GM18873 (cell line): ENCODE measurements around the gene MICU1.

Source experiments
- ATAC-seq: cut with Tn5 transposase; IDR thresholded peaks from one replicate; pipeline ENCODE4 v1.9.1; 2021; ENCODE audit warnings: mild to moderate bottlenecking, moderate library complexity, moderate number of reproducible peaks; ENCODE audit not compliant: unreplicated experiment, low FRiP score

MICU1 gene

DNA sequence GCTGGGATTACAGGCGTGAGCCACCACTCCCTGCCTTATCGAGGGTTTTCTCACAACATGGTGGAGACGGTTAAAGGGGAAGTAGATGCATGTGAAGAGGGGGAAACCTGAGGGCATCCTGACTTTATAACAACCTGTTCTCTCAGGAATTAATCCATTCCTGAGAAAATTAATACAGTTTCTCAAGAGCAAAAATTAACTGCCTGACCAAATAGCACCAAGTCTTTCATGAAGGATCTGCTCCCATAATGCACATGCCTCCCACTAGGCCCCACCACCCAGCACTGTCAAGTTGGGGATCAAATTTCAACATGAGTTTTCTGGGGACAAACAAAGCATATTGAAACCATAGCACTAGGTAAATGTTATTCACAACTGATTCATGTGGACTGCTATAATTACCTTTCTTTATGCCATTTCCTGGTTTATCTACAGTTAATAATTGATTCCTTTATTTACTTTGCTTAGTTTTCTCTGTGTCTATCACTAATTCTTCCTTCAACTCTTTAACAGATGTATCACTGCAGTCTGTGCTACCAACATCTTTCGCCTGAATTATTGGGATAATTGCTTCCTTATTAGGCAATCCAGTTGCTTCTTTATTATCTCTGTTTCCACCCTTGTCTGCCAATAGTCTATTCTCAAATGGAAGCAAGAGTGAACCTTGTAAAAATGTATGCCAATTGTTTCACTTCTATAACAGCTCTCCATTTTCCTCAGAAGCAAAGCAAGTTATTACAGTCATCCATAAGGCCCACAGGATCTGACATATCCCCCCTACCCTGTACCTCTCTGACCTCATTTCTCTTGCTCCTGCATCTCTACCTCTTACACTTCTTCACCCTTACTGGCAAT lies 12.9 kb upstream of the MICU1 start:
- no peak for ATAC-seq

DNA sequence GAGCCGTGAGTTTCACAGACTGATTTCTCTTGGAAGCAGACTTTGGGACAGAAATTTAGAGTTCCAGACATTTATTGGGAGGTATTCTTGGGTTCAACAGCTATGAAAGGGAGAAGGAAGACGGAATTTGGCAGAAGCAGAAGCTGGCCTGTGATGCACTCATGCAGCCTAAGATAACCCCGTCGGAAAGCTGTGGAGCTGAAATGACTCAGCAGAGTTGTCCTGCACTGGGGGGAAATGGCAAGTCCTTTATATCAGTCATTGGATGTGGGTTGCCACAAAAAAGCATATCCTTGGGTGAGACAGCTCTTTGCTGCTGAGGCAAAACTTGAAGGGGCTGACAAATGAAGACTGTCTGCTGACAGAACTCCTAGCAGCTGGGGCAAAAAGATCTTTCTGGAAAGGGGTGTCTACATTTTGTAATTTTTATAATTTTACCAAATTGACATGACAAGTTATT lies 11.5 kb upstream of the MICU1 start:
- no peak for ATAC-seq

DNA sequence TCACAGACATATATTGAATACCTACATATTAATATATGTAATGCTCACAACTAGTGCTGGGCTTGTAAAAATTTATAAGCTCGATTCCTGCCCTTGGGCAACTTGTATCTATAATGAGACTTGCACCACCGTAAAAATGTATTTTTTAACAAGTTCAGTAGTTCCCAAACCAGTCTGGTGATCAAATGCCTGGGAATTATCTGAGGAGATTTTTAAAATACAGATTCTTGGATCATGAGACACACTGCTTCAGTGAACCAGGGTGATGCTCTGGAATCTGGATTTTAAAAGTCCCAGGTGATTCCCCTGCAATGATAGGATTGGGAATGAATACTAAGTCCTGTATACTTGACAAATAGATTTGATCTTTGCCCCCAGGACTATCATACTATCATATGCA lies 4.3 kb upstream of the MICU1 start:
- no peak for ATAC-seq

DNA sequence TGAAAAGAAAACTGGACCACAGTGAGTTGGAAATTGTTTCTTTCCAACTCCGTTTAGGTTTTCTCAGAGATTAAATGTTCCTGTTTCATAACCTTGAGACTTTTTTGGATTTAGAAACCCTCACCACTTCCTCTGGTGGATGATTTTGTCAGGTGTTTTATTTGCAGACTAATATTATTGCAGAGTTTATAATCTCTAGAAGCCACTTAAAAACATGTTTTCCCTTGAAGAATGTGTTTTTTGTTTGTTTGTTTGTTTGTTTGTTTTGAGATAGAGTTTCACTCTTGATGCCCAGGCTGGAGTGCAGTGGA lies 520 bp upstream of the MICU1 start:
- ATAC-seq: no peak

DNA sequence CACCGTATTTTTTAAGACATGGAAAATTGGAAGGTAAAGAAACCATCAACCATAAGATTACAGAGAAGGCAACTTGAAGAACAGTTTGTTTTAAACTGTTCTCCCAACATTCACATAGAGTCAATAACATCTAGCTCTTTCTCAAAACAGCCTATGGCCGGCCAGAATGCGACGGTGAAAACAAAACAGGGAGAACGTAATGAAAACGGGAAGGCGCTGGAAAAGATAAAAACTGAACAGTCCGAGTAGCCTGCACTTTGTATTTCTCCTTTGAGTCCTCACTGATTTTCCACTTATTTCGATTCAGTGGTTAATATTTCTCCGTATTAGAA lies 637 bp downstream of the MICU1 start:
- no peak for ATAC-seq

DNA sequence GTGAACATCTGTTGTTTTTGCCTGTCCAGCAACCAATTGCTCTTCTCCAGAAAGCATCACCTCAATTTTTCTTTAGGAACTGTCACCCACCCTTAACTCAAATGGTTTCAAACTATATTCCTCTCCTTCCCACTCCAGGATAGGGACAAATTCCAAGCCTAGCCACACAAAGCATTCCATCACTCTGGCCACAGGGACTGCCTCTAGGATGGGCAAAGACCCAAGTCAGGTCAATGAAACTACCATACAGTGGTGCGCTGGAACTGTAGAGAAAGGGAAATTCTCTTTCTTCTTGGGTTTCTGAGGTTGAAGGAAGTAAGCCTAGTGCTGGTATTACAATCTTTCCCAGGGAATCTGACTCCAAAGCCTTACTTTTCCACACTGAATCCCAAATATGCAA lies 3.6 kb downstream of the MICU1 start:
- ATAC-seq: no peak

DNA sequence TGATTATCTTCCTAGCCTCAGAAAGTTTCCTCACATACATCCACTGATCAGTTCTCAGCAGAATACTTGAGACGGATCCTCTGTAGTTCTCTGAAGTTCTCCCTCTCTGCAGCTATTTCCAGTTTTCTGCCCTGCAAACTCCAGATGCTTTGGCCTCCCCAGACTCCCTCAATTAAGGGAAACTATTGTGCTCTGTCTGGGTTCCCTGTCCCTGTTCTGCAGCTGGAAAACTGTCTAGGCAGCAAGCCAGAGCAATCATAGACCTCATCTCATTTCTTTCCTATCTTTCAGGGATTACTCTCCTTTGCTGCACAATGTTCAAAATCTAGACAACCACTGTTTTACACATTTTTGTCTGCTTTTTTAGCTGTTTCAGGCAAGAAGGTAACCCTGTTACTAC lies 9.2 kb downstream of the MICU1 start:
- no peak for ATAC-seq

DNA sequence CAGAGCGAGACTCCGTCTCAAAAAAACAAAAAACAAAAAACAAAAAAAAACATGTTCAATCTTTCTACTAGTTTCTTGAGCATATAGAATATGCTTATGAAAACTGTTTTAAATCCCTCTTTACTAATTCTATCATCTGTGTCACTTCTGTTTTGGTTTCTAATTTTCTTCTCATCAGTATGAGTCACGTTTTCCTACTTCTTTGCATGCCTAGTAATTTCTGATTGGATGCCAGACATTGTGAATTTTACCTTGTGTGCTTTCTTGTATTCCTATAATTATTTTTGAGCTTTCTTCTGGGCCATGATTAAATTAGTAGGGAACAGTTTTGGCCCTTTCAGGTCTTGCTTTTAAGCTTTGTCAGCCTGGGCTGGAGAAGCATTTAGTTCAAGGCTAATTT lies 9.9 kb downstream of the MICU1 start:
- ATAC-seq: no peak

DNA sequence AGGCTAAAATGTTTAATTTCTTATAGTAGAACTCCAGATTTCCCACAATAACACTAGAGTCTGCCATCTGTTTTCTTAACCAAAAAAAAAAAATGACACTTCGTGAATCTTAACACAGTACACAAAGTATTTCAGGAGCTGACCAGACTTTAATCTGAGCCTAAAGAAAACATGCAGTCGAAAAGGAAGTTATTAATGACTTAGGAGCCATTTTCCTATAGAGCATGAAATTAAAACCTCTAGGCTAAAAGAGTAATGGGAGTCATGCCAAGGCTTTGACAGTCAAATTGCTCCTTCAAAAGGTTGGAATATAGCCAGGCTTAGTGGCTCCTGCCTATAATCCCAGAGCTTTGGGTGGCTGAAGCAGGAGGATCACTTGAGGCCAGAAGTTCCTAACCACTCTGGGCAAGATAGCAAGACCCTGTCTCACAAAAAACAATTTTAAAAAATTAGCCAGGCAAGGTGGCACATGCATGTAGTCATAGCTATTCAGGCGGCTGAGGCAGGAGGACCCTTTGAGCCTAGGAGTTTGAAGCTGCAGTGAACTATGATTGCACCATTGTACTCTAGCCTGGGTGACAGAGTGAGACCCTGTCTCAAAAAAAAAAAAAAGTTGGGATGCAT lies 13.6 kb downstream of the MICU1 start:
- ATAC-seq: no peak

DNA sequence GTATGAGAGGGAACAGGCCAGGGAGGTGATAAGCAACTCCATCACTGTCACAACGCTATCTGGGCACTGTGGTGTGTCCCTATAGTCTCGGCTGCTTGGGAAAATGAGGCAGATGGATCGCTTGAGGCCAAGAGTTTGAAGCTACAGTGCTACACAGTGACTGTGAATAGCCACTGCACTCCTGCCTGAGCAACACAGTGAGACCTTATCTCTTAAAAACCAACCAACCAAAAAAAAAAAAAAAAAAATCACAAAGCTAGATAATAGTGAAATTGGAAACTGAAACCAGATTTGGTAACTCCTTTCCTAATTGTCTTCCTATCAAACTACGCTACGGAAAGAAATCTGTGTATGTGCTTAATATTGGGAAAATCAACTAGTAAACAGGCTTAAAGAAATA lies 14.1 kb downstream of the MICU1 start:
- ATAC-seq: no peak

DNA sequence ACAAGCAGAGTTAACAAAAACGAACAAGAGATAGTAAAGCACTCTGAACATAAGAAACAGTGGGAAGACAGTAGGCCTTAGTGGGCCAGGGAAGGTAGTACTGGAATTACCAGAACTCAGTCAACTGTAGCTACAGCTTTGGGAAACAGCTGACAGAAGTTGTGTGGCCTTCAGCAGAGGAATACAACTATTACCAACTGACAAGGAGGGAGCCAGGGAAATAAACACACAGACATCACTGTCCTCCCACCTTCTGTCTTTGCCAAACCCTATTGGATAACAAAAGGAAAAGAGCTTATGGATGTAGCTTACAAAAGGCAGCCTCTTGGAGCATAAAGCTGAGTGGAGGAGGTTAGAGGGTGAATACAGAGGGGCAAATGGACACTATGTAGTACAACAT lies 15.4 kb downstream of the MICU1 start:
- no peak for ATAC-seq

DNA sequence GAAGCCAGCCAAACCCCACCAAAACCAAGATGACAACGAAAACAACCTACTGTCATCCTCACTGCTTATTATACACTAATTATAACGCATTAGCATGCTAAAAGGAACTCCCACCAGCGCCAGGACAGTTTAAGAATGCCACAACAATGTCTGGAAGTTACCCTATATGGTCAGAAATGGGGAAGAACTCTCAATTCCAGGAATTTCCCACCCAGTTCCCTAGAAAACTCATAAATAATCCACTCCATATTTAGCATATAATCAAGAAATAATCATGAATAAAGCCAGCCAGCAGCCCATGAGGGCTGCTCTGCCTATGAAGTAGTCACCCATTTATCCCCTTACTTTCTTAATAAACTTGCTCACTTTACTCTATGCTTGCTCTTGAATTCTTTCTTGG lies 20.8 kb downstream of the MICU1 start:
- no peak for ATAC-seq

DNA sequence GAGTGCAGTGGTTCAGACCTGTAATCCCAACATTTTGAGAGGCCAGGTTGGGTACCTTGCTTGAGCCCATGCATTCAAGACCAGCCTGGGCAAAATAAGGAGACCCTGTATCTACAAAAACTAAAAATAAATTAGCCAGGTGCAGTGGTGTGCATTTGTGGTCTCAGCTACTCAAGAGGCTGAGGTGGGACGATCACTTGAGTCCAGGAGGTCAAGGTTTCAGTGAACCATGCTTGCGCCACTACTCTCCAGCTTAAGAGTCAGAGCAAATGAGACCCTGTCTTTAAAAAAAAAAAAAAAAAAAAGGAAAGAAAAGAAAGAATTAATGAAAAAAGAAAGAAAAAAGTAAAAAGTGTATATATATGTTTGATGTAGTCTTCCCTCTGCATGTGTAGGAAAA lies 24.7 kb downstream of the MICU1 start:
- no peak for ATAC-seq

DNA sequence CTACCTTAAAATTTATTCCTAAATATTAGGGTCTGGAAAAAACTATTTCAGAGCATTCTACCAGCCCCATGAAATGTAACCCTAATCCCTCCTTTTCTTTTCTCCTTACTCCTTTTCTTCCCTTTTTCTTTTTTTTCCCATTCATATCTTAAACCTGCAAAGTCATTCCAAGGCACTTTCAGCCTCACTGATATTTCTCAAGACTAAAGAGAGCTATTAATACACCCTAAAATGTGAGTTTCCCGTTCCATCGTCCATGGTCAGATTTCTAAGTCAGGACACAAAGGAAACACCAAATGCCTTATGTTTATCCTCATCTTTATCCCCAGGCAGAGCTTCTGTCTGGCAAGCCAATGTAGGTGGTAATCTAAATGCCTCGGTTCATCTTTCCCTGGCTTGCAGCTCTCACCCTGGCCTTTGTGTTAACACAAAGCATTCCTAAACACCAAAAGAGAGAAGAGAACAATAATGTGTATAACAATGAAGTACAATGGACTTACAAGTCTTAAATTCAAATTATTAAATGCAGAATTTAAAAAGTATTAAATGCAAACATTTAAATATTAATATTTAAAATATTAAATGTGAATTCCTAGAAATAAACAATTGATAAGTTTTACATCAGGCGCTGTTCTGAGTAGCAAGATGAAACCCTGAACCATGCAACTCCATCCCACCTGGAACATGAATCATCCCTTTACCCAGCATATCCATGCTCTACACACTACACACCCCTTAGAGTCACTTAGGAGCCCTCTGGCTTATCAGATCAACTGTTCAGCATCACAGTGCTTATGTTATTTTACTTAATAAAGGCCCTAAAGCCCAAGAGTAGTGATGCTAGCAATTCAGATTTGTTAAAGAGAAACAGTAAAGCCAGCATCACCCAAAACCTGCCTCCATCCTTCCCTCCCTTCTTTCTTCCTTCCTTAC lies 26.8 kb downstream of the MICU1 start:
- ATAC-seq: no peak

DNA sequence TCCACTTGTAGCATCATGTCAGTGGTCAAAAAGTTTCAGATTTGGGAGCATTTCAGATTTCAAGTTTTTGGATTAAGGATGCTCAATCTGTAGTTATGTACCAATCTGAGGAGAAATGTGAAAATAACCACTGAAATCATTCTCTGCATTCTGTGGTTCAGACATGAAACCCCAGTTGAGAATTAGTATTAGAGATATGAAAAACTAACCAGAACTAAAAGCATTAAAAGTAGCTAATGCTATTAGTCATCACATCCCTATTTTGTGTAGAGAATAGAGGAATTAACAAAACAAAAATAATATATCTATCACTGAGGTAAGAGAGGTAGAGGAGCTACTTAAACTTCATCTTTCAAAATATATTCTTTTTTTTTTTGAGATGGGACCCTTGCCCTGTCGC lies 28.0 kb downstream of the MICU1 start:
- ATAC-seq: no peak

DNA sequence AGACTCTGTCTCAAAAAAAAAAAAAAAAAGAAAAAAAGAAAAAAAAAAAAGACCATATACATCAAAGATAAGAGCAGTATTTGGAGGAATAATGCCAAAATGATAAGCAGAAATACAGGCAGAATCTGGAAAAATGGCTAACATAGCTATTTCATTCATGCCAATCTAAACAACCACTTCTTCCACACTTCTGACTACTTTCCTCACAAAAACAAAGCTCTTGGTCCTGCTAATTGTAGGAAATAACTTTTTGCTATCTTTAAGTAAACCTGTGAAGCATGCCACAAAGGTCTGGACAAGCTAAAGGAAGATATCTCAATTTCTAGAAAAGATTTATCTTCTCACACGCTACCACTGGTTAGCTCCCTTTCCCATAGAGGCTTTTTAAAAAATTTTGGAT lies 30.4 kb downstream of the MICU1 start:
- ATAC-seq: no peak

DNA sequence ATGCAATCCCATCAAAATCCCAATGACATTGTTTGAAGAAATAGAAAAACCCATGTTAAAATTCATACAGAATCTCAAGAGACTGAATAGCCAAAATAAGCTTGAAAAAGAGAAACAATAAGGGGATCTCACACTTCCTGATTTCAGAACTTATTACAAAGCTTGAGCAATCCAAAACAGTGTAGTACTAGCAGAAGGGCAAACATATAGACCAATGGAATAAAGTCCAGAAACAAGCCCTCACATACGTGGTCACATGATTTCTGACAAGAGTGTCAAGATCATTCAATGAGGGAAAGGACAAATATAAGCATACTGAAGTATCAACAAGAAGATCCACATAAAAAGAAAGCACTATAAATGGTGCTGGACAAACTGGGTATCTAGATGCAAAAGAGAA lies 31.9 kb downstream of the MICU1 start:
- ATAC-seq: no peak

DNA sequence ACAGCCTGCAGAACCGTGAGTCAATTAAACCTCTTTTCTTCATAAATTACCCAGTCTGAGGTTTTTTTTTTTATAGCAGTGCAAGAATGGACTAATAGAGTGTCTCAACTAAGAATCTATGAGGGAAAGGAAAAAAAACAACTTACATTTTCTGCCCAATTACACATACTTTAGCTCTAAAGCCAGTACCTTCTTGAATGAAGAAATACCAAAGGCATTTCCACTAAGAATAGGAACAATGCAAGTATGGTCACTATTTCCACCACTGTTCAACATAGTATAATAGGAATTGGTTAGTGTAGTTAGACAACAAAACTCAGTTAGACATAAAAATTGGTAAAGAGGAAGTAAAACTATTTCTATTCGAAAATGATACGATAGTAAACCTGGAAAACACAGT lies 37.6 kb downstream of the MICU1 start:
- no peak for ATAC-seq

DNA sequence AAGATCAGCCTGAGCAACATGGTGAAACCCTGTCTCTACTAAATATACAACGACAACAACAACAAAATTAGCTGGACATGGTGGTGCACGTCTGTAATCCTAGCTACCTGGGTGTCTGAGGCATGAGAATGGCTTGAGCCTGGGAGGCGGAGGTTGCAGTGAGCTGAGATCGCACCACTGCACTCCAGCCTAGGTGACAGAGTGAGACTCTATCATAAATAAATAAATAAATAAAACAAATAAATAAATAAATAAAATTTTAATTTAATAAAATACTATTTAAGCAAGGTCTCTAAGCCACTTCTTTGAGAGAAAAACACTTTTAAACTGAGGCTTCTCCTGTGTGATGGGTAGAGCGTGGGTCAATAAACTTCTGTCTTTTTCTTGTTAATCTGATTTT lies 38.3 kb downstream of the MICU1 start:
- ATAC-seq: no peak

DNA sequence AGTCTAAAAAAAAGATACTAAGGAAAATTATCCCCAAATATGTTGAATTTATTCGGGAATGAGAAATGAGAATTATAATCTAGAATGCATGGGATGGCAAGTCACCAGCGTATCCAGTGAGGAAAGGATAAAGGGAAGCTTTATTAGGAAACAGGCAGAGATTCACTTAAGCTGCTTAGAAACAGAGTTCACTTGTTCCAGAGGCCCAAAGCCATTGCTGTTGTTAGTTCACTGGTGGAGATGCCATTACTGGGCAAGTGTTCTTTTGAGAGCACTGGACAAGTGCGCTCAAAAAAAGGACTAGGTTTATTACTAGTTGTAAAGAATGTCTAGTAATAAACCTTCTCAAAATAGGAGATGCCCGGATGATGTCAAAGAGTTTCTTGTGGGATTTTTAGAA lies 51.2 kb downstream of the MICU1 start:
- ATAC-seq: no peak

DNA sequence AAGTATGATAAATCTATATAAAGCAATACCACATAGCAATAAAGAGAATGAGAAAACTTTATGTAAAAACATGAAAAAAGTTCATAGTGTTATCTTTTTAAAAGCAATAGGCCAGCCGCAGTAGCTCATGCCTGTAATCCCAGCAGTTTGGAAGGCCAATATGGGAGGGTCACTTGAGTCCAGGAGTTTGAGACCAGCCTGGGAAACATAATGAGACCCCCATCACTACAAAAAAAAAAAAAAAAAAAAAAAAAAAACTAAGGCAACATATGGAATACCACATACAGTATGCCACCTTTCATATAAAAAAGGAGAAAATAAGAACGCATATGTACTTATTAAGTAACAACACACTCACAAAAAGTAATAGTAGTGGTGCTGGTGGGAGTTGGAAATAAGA lies 52.8 kb downstream of the MICU1 start:
- ATAC-seq: no peak
